ENCODE measurements around the gene SESTD1. TPM values are rescaled to one million over a fixed set of nuclear protein-coding genes. Genes with fewer than 3 reads are reported as not detected.
A peak's percentile ranks its signal among the peaks of the same experiment; 100 is the strongest.

SESTD1 gene
- total RNA-seq, 1 experiment from 2014 or later = 208 TPM

GRCh38 chr2:179180242-179180641 is 84.4 kb downstream of the SESTD1 start:
- intact Hi-C loops (cut with micrococcal nuclease; ENCODE audit: unreplicated experiment) = no loop called here
- DNase-seq = no peak
- Histone ChIP-seq H3K79me2 (ENCODE audit: low read depth) (no peaks in the 10 kb centered on the region), H3K9me2 (ENCODE audit: insufficient read depth) (no peaks in the 10 kb centered on the region), H3K4me3 (no peak overlapping the region), H3K9me3 (ENCODE audit: insufficient read depth, low read depth) (no peaks in the 10 kb centered on the region), H4K20me1 (ENCODE audit: insufficient read depth) (no peaks in the 10 kb centered on the region), H3F3A (ENCODE audit: insufficient read depth, low read depth) (no peaks in the 10 kb centered on the region), H2AFZ (no peak overlapping the region), H3K4me2 (no peak overlapping the region), H3K36me3 (ENCODE audit: low read depth) (peaks cover 10% of the 10 kb centered on the region), H3K27ac (no peak overlapping the region), H3K27me3 (ENCODE audit: insufficient read depth, low read depth) (no peaks in the 10 kb centered on the region), H3K4me1 (replicated peaks; ENCODE audit: insufficient read depth) (no peaks in the 10 kb centered on the region)
- no TSS peak for BruUV-seq (replicated peaks)
- ChIA-PET CTCF (no interaction called here), POLR2A (ENCODE audit: unreplicated experiment) (no interaction called here)
- no peak for TF ChIP-seq EZH2 (IDR thresholded peaks at IDR 0.05; ENCODE audit: low read depth)
- TF ChIP-seq CTCF (conservative IDR thresholded peaks at IDR 0.05) = no peak

- no peak overlapping the region for H3K4me3 ChIP-seq
- H3K79me2 ChIP-seq (ENCODE audit: low read depth) = no peaks in the 10 kb centered on the region
- TF ChIP-seq CTCF (conservative IDR thresholded peaks at IDR 0.05) = no peak
- TF ChIP-seq EZH2 (IDR thresholded peaks at IDR 0.05; ENCODE audit: low read depth) = no peak
- H3K4me1 ChIP-seq (replicated peaks; ENCODE audit: insufficient read depth) = no peaks in the 10 kb centered on the region
- no peaks in the 10 kb centered on the region for H3K27me3 ChIP-seq (ENCODE audit: insufficient read depth, low read depth)
- H4K20me1 ChIP-seq (ENCODE audit: insufficient read depth) = no peaks in the 10 kb centered on the region
- H3F3A ChIP-seq (ENCODE audit: insufficient read depth, low read depth) = no peaks in the 10 kb centered on the region
- BruUV-seq (replicated peaks) = TSS peak; percentile 3
- POLR2A ChIA-PET (ENCODE audit: unreplicated experiment) = interaction anchor here (0.6 kb wide), 1 partner anchor 34 kb away, joined by 7 read pairs; no protein-coding TSS in a partner anchor
- intact Hi-C loops (cut with micrococcal nuclease; ENCODE audit: unreplicated experiment) = no loop called here
- no peak overlapping the region for H2AFZ ChIP-seq
- no peak overlapping the region for H3K27ac ChIP-seq
- no peaks in the 10 kb centered on the region for H3K9me3 ChIP-seq (ENCODE audit: insufficient read depth, low read depth)
- no peak for DNase-seq
- CTCF ChIA-PET = interaction anchor here (0.6 kb wide), 1 partner anchor 22 kb away, joined by 3 read pairs; no protein-coding TSS in a partner anchor
- H3K9me2 ChIP-seq (ENCODE audit: insufficient read depth) = no peaks in the 10 kb centered on the region
- H3K36me3 ChIP-seq (ENCODE audit: low read depth) = peaks cover 12% of the 10 kb centered on the region
- H3K4me2 ChIP-seq = no peak overlapping the region
Measured at GRCh38 chr2:179179719-179180118, 84.9 kb downstream of the SESTD1 start.

GRCh38 chr2:179177694-179178093 is 86.9 kb downstream of the SESTD1 start:
- Histone ChIP-seq H3K27ac (no peak overlapping the region), H3K9me3 (ENCODE audit: insufficient read depth, low read depth) (no peaks in the 10 kb centered on the region), H3K9me2 (ENCODE audit: insufficient read depth) (no peaks in the 10 kb centered on the region), H3K4me2 (no peak overlapping the region), H3K4me1 (replicated peaks; ENCODE audit: insufficient read depth) (no peaks in the 10 kb centered on the region), H4K20me1 (ENCODE audit: insufficient read depth) (no peaks in the 10 kb centered on the region), H3F3A (ENCODE audit: insufficient read depth, low read depth) (no peaks in the 10 kb centered on the region), H3K79me2 (ENCODE audit: low read depth) (no peaks in the 10 kb centered on the region), H3K4me3 (no peak overlapping the region), H2AFZ (no peak overlapping the region), H3K36me3 (ENCODE audit: low read depth) (peaks cover 17% of the 10 kb centered on the region), H3K27me3 (ENCODE audit: insufficient read depth, low read depth) (no peaks in the 10 kb centered on the region)
- no TSS peak for BruUV-seq (replicated peaks)
- intact Hi-C loops (cut with micrococcal nuclease; ENCODE audit: unreplicated experiment) = no loop called here
- CTCF ChIA-PET = no interaction called here
- no peak for DNase-seq
- TF ChIP-seq EZH2 (IDR thresholded peaks at IDR 0.05; ENCODE audit: low read depth) (no peak), CTCF (conservative IDR thresholded peaks at IDR 0.05) (no peak)
- POLR2A ChIA-PET (ENCODE audit: unreplicated experiment) = no interaction called here
